SJCRH30 (cell line): ENCODE results near the gene VWA5B1. TPM values are rescaled to one million over a fixed set of nuclear protein-coding genes. Genes with fewer than 3 reads are reported as not detected.

ENCODE experiments used
- DNase-seq, 2 experiments: peaks; one replicate each; pipeline ENCODE4 v3.0.0-alpha.2; 2015 to 2020
- H3K27ac ChIP-seq: fragments of 250-450 bp; sonication (Bioruptor Pico); 2 replicates; pipeline ENCODE4 v1.5.1; 2020; ENCODE audit warnings: mild to moderate bottlenecking, moderate library complexity
- H3K27me3 ChIP-seq: fragments of 250-450 bp; sonication (Bioruptor Pico); 2 replicates; pipeline ENCODE4 v1.5.1; 2020; ENCODE audit warnings: mild to moderate bottlenecking, moderate library complexity
- H3K36me3 ChIP-seq: fragments of 250-450 bp; sonication (Bioruptor Pico); 2 replicates; pipeline ENCODE4 v1.5.1; 2020; ENCODE audit warnings: mild to moderate bottlenecking, moderate library complexity
- H3K4me1 ChIP-seq: fragments of 250-450 bp; sonication (Bioruptor Pico); 2 replicates; pipeline ENCODE4 v1.5.1; 2020; ENCODE audit warnings: mild to moderate bottlenecking, moderate library complexity
- H3K4me3 ChIP-seq: fragments of 250-450 bp; sonication (Bioruptor Pico); 2 replicates; pipeline ENCODE4 v1.5.1; 2020; ENCODE audit warnings: mild to moderate bottlenecking, moderate library complexity
- H3K9me3 ChIP-seq: fragments of 250-450 bp; sonication (Bioruptor Pico); replicated peaks from 2 replicates; pipeline ENCODE4 v1.5.1; 2020; ENCODE audit warnings: mild to moderate bottlenecking, moderate library complexity
- total RNA-seq: library from RNA; depleted of rRNA; stranded (reverse); fragments of >200 nt; shearing (Covaris generic); gene quantifications from 2 replicates; pipeline ENCODE4 v1.2.3, GENCODE V29; 2014

The VWA5B1 gene
- total RNA-seq, 1 experiment from 2014 or later = not detected

- Histone ChIP-seq H3K36me3 (no peaks in the 10 kb centered on the region), H3K4me3 (no peak overlapping the region), H3K27ac (no peak overlapping the region), H3K27me3 (peaks cover 26% of the 10 kb centered on the region), H3K9me3 (no peaks in the 10 kb centered on the region), H3K4me1 (no peaks in the 10 kb centered on the region)
- no peak for DNase-seq
Observed at GRCh38 chr1:20382711-20383110, 92.0 kb downstream of the VWA5B1 start.

GRCh38 chr1:20383631-20384030 is 93.0 kb downstream of the VWA5B1 start:
- H3K9me3 ChIP-seq = no peaks in the 10 kb centered on the region
- no peaks in the 10 kb centered on the region for H3K36me3 ChIP-seq
- no peaks in the 10 kb centered on the region for H3K4me1 ChIP-seq
- H3K4me3 ChIP-seq = no peak overlapping the region
- peaks cover 26% of the 10 kb centered on the region for H3K27me3 ChIP-seq
- no peak overlapping the region for H3K27ac ChIP-seq
- DNase-seq = no peak

DNA sequence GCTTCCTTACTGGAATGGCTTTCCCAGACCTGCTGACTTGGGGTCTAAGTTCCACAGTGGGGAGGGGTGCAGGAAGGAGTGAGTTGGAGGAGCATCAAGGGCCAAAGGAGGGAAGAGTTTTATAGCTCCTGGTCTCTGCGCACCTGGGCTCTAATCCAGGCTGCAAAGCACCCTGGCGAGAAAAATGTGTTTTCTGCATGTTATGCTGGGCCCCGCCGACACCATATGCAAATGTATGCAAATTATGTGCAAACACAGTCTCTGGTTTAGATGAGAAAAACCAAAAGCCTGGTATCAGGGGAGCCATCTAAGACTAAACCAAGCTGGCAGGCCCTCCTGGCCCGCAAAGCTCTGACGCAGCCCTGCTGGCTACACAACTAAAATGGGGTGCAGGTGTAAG is 95.0 kb downstream of the VWA5B1 start:
- H3K9me3 ChIP-seq = no peaks in the 10 kb centered on the region
- H3K27ac ChIP-seq = no peak overlapping the region
- DNase-seq = no peak
- no peak overlapping the region for H3K4me3 ChIP-seq
- peaks cover 34% of the 10 kb centered on the region for H3K27me3 ChIP-seq
- H3K4me1 ChIP-seq = no peaks in the 10 kb centered on the region
- H3K36me3 ChIP-seq = no peaks in the 10 kb centered on the region

GRCh38 chr1:20386323-20387081 is 95.8 kb downstream of the VWA5B1 start:
- Histone ChIP-seq H3K27ac (no peak overlapping the region), H3K4me3 (no peak overlapping the region), H3K27me3 (peaks cover 34% of the 10 kb centered on the region), H3K36me3 (no peaks in the 10 kb centered on the region), H3K4me1 (no peaks in the 10 kb centered on the region), H3K9me3 (no peaks in the 10 kb centered on the region)
- DNase-seq = no peak

GRCh38 chr1:20389571-20389970 is 98.9 kb downstream of the VWA5B1 start:
- Histone ChIP-seq H3K4me3 (no peak overlapping the region), H3K9me3 (no peaks in the 10 kb centered on the region), H3K27ac (no peak overlapping the region), H3K36me3 (no peaks in the 10 kb centered on the region), H3K27me3 (peaks cover 26% of the 10 kb centered on the region), H3K4me1 (no peaks in the 10 kb centered on the region)
- DNase-seq = no peak

DNA sequence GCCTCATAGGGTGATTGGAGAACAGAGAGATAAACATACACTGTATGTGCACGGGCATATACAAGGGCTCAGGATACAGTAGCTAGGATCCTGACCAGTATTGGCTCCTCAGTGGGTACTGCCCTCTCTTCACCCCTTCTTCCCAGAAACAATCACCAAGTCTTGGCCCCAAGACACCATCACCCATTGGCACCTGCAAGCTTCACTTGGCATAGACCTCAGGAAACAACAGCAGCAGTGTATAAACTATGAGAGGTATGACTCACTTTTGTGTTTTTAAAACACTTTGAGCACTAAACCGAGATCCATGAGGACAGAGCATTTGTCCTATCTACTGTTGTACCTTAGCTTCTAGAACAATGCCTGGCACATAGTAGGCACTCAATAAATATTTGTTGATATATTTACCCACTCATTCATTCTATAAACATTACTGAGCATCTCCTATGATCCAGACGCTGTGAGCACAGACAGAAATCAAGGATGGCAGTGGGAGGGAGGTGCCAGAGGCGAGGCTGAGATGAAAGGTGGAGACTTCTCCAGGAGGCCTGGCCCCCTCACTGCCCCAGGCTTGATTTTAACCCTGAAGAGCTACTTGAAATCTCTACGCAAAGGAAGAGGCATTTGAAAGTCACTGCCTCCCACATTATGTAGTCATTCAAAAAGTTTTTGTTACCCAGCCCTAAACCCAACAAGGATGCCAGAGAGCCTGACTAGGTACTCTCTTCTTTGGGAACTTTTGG is 100.1 kb downstream of the VWA5B1 start:
- no peak overlapping the region for H3K4me3 ChIP-seq
- H3K4me1 ChIP-seq = no peaks in the 10 kb centered on the region
- no peaks in the 10 kb centered on the region for H3K36me3 ChIP-seq
- no peaks in the 10 kb centered on the region; the same call in 1 of the 2 replicates for H3K9me3 ChIP-seq
- peaks cover 18% of the 10 kb centered on the region for H3K27me3 ChIP-seq
- H3K27ac ChIP-seq = no peak overlapping the region
- no peak for DNase-seq

GRCh38 chr1:20395255-20395654 is 104.6 kb downstream of the VWA5B1 start:
- DNase-seq = no peak
- H3K9me3 ChIP-seq = no peaks in the 10 kb centered on the region; the same call in 1 of the 2 replicates
- H3K27ac ChIP-seq = no peak overlapping the region
- no peak overlapping the region for H3K4me3 ChIP-seq
- H3K4me1 ChIP-seq = no peaks in the 10 kb centered on the region
- no peaks in the 10 kb centered on the region for H3K27me3 ChIP-seq
- no peaks in the 10 kb centered on the region for H3K36me3 ChIP-seq

DNA sequence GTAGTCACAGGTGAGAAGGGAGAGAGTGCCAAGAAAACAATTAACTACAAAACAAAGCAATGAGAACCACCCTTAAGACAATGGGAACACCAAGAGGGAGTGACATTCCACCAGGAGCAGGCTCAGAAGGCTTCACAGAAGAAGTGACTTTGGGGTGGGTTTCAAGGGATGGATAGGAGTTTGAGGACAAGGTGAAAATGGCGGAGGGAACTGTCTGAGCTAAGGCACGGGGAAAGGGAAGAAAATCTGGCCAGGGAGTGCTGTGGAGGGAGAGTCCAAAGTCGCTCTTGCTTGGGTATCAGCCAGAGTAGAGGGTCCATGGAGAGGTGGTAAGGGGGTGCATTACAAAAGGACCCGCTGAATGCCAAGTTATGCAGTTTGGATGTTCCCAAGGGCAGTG is 108.1 kb downstream of the VWA5B1 start:
- Histone ChIP-seq H3K36me3 (no peaks in the 10 kb centered on the region), H3K27ac (no peak overlapping the region), H3K9me3 (no peaks in the 10 kb centered on the region; the same call in 1 of the 2 replicates), H3K4me1 (no peaks in the 10 kb centered on the region), H3K27me3 (peaks cover 7% of the 10 kb centered on the region; the same call in 1 of the 2 replicates), H3K4me3 (no peak overlapping the region)
- no peak for DNase-seq

- no peak overlapping the region for H3K4me3 ChIP-seq
- peaks cover 7% of the 10 kb centered on the region; the same call in 1 of the 2 replicates for H3K27me3 ChIP-seq
- H3K4me1 ChIP-seq = no peaks in the 10 kb centered on the region
- no peaks in the 10 kb centered on the region; the same call in 1 of the 2 replicates for H3K9me3 ChIP-seq
- no peaks in the 10 kb centered on the region for H3K36me3 ChIP-seq
- DNase-seq = no peak
- H3K27ac ChIP-seq = no peak overlapping the region
Observed at GRCh38 chr1:20399196-20399595, 108.5 kb downstream of the VWA5B1 start.

GRCh38 chr1:20399606-20400180 is 109.0 kb downstream of the VWA5B1 start:
- Histone ChIP-seq H3K4me1 (no peaks in the 10 kb centered on the region), H3K27me3 (peaks cover 12% of the 10 kb centered on the region; the same call in 1 of the 2 replicates), H3K27ac (no peak overlapping the region), H3K9me3 (no peaks in the 10 kb centered on the region; the same call in 1 of the 2 replicates), H3K4me3 (no peak overlapping the region), H3K36me3 (no peaks in the 10 kb centered on the region)
- no peak for DNase-seq

DNA sequence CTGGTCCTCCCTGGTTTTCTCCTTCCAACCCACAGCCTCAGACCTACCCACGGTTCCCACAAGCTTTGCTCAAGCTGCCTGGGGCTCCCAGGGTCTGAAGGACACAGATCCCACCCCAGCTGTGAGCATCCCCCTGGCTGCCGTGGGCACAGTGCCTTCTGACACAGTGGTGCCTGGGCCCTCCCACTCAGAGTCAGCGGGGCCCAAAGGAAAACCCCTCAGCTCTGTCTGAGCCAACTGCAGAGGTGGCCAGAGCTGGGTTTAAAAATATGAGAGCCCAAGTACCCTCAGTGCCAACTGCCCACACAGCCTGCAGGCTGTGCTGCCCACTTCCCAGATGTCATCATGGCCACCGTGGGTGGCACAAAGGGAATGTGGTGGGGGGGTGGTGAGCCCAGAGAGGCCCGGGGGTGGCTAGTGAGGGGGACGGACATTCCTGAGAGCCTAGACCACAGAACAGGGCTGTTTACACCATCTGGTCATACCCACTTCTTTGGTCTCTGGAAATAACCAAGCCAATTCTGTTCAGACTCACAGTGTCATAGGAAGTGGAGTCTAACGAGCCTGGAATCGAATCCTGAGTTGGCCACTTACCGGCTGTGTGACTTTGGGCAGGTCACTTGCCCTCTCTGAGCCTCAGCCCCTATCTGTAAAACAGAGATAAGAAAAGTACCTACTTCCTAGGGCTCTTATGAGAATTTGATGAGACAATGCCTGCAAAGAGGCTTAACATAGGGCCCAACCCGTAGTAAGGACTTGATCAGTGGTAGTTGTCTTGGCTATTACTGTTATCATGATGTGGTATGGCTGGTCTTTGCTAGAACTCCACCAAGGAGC is 109.9 kb downstream of the VWA5B1 start:
- peaks cover 14% of the 10 kb centered on the region; the same call in 1 of the 2 replicates for H3K27me3 ChIP-seq
- no peaks in the 10 kb centered on the region for H3K36me3 ChIP-seq
- no peak for DNase-seq
- no peaks in the 10 kb centered on the region; the same call in 1 of the 2 replicates for H3K9me3 ChIP-seq
- no peaks in the 10 kb centered on the region for H3K4me1 ChIP-seq
- no peak overlapping the region for H3K27ac ChIP-seq
- no peak overlapping the region for H3K4me3 ChIP-seq

DNA sequence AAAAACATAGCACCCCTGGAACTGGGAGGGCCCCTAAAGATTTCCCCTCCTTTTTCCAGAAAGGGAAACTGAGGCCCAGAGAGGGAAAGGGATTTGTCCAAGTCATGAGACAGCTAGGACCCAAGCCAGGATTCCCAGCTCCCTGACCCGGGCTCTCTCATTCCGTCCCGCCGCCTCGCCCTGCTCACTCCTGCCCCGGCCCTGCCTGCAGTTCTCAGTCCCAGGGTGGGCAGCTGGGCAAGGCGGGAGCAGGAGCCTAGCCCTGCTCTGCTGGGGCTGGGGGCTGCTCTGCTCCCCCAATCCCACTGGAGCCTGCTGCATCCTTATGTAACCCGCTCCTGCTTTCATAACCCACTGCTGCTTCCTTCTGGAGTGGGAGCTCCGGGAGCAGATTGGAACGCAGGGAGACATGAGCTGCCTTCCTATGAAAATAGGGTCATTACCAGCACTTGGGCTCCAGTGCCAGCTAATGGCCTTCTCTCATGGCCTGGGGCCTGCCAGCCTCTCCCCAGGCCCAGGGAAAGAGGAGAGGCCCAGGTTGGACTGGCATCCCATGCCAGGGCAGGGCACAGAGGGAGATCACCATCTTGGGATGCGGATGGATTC is 110.8 kb downstream of the VWA5B1 start:
- Histone ChIP-seq H3K36me3 (no peaks in the 10 kb centered on the region), H3K27me3 (peaks cover 18% of the 10 kb centered on the region; the same call in 1 of the 2 replicates), H3K4me3 (no peak overlapping the region), H3K4me1 (no peaks in the 10 kb centered on the region), H3K9me3 (no peaks in the 10 kb centered on the region), H3K27ac (no peak overlapping the region)
- DNase-seq = no peak

GRCh38 chr1:20402585-20403422 is 112.1 kb downstream of the VWA5B1 start:
- no peak for DNase-seq
- H3K4me3 ChIP-seq = no peak overlapping the region
- no peaks in the 10 kb centered on the region for H3K4me1 ChIP-seq

More at GRCh38 chr1:20402585-20403422, 112.1 kb downstream of the VWA5B1 start:
- H3K27me3 ChIP-seq = peaks cover 21% of the 10 kb centered on the region; the same call in 1 of the 2 replicates
- no peak overlapping the region for H3K27ac ChIP-seq
- H3K9me3 ChIP-seq = no peaks in the 10 kb centered on the region
- no peaks in the 10 kb centered on the region for H3K36me3 ChIP-seq
